Measurements from ENCODE around the gene SCN10A.

The SCN10A gene

DNA sequence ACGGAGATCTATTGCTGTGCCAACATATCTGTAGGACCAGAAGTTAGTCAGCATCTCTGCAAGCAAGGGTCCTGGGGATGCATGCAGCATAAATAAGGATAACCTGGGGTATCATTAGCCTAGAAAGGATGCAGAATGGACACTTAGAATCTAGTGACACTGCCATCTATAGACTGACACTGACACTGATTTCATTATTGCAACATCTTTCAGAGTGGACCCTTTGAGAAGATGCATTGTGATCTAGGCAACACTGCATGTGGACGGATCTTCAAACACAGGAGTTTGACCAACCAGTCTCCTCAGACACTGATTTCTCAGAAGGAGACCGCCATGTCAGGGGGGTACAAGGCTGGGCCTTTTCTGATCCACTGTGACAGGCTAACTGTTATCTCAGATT lies 52.4 kb downstream of the SCN10A start:
- DNase-seq, result no peak

DNA sequence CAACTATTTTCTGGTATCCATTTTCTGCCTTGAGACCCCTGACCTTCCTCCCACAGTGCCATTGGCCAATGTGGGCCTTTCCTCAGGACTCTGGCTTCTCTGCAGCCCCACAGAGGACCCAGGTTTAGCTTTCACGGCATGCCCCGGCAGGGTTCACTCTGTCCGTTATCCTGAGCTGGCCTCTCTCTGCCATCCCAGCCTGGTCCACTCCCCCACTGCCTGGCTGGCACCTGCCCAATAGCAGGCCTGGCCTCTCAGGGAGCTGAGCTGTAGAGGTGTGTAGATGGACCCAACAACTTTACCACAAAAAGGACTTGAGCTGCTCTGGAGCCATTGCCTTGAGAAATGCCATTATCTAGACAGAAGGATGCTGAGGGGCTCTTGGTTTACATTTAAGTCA lies 57.5 kb downstream of the SCN10A start:
- no peak for DNase-seq

DNA sequence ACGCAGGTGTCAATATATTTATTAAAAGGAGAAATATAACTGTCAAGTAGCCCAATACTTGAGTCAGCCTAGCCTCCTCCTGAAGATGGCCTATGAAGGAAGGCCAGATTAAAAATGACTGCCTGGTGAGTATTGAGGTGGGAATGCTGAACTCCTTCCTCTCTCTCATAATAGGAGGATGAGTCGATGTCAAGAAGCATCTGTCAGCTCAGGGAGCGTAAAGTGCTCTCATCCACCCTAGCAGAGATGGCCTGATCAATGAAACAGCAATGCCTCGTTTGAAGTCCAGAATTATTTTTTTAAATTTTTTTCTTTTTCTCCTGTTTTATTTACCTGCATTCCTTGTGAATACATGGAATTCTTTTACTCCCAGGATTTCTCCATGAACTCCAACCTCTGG lies 58.3 kb downstream of the SCN10A start:
- no peak for DNase-seq

DNA sequence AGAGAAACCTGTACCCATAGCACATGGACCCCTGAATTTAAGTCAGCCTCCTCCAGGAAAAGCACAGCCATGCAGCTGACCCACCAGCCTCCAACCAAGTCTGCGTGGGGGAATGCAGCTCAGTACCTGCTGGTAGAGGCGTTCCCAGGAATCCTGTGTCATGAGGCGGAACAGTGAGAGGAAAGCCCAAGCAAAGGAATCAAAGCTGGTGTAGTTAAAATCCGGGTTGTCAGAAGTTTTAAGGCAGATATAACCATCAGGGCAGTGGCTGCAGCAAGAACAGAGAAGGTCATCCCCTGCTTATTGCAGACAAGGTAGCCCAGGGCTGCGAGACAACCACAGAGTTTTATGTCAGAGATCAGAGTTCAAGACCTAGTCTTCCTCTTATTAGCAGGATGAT lies 59.1 kb downstream of the SCN10A start:
- DNase-seq, result no peak

DNA sequence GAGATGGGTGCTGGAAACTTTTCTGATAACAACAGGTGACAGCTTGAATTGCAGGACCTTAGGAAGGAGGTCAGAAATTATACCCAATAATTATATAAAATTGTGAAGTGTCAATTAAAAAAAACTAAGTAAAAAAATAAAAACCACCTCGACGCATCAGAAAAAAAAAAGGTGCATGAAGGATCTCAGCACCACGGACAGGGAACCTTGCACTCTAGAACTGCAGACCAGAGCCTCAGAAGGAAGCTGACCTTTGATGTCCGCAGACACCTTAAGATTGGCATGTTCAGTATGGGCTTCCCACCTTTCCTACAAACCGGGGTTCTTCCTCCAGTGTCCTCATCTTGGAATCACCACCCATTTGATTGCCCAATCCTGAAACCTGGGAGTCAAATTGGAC lies 60.9 kb downstream of the SCN10A start:
- no peak for DNase-seq

DNA sequence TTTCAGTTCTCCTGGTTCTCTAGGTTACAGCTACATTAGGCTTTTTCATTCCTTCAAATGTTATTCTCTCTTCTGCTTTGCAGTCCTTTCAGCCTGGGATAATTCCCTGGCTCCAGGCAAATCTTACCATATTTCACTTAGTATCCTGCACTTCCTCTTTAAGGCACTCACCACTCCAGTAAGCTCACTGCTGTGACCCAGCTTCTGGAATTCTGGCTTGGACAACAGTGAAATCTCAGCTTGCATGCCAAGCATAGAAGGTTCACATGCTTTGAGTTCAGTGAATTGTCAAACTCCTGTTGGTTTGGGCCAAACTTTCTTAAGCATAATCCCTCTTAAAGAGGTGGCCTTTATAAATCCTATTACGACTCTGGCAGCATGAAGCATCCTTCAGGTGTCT lies 69.4 kb downstream of the SCN10A start:
- no peak for DNase-seq

DNA sequence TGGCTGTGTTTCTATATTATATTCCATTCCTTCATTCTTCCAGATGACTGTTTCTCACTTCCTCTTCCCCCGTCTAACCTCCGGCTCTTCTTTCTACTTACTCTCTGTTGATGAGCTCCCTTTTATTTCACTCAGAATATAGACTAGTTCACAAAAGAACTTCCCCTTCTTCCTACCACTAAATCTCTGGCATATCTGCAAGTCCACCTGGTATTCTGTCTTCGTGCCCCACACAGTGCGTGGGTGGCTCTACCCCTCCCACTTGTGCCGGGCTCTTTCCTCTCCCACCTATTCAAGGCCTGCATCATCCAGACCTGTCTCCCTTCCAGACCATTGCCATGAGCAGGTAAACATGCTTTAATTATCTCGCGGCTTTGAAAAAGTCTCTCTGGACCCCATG lies 73.0 kb downstream of the SCN10A start:
- DNase-seq, result no peak

DNA sequence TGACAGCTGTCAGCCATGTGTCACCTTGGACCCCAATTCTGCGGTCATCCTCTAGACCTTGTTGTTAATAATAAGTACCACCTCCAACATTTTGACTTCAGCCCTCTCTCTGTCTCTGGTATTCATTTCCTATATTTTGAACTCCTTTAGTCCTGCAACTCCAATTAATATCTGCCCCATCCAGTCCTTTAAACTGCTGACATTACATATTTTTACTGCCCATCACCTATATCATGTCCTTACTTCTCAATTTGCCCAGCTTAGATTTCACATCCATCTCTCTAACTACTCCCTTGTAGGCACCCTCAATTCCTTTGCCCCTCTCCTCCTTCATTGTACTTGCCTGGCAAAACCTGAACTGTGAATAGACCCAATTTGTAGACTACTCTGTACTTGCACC lies 73.5 kb downstream of the SCN10A start:
- no peak for DNase-seq

DNA sequence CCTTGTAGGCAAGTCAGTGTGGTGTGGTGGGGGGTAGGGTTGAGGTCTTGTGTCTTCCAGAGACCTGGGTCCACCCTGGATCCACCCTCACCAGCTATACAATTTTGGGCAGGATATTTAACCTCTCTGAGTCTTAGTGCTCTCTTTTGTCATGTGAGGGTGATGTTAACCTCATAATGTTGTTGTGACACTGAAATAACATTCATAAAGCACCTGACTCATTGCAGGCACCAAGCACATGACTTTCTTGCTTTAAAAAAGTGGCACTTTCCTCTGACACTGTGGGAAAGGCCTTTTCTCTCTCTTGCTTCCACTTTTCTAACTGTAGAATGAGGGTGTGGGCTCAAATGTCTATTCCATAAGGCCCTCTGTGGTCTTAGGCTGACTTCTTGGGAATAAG lies 75.5 kb downstream of the SCN10A start:
- no peak for DNase-seq

DNA sequence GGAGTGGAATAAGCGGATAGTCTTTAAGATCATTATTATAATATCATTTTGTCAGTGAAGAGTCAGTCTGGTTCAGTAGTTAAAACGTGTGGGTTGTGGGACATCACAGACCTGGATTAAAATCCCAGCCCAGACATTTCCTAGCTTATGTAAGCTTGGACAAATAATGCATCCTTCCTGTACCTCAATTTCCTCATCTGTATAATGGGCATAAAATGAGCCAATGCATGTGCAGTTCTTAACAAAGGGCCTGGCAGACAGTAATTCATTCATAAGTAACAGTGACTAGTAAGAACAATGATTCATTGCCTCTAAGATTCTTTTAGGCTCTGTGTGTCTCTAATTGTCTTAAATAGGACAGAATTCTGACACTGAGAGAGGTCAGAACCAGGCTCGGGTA lies 76.1 kb downstream of the SCN10A start:
- no peak for DNase-seq

DNA sequence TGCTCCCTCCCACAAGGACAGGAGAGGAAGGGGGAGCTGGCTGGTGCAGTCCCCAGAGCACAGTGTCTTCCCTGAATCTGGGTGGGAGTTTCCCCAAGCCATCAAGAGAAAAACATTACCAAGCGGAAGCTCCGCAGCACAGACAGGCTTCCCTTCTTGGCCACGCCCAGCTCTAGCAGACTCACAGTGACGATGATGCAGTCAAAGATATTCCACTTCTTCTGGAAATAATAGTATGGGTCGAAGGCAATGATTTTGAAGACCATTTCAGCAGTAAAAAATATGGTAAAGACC lies 76.7 kb downstream of the SCN10A start:
- DNase-seq, result no peak

DNA sequence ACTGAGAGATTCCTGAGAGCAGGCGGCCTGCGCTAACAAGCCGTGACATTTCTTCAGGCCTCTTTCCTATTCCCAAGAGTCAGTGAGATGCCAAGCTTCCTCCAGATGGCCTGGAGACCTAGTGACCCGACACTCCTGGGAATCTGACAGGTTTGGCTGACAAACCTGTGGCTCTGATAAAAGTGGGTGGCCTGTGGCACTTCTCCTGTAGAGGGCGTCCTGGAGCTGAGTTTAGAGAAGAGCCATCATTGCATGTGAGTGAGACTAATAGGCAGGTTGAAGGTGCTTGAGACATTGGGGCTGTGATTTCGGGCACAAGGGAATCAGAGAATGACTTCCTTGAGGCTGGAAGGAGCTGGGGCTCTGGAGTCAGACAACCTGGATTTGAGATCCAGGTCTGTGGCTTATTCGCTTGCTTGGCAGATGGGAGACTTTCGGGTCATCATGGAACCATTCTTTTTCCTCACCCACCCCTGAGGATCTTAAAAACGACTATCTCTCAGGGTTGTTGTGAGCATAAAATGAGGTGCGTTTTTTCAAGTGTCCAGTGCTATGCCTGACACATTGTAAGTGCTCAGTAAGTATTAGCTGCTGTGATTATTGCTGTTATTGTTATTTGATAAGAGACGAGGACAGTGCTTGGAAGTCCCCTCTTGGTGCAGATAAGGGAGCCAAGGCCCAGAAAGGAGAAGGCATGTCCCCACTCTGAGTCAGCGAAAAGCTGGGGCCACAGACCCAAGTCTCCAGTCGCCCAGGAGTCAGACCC lies 77.2 kb downstream of the SCN10A start:
- no peak for DNase-seq

DNA sequence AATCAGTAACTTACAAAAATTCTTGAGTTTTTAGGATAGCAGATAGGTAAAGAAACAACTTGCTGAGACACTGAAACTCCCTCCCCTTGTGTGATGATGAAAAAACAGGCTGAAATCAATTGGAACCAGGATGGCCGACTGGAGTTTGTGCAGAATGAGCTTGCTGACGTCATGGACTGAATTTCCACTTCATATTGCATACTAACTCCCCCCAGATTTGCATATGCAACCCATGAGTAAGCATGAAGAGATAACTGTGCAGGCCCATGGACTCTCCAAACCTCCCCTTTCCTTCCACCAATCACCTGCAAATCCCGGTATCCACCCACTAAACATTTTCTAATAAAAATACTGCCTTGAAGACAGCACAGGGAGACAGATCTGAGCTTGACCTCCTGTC lies 84.5 kb downstream of the SCN10A start:
- no peak for DNase-seq

DNA sequence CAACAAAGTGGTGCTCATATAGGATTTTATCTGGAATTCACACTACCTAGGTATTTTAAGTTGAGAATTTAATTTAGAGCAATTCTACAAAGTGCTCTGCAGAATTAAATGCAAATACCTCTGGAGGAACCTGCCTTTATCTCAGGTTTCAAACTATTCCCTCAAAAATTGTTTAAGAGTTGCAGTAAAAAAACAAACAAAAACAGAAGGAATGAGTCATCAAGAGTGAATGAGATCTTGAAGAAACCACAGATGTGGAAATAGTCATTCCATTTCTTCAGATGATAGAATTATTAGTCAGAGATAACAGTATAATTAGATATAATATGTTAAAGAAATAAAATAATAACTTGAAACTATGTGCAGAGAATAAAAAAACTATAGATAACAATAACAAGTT lies 85.7 kb downstream of the SCN10A start:
- no peak for DNase-seq

DNA sequence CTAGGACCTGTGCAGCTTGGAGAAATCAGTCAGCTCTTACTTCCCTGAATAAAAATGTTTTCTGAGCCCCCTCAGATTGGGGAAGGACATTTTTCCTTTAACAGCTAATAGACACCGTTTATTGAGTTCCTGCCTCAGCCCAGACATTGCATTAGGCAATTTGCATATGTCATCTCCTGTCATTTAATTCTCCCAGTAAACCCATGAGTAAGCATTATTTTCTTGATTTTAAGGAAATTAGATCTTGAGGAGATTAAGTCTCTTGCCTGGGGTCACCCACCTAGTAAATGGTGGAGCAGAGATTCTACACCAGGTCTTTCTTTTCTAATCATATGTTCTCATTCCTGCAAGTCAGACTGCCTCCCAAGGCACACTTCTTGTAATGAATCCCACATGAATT lies 88.0 kb downstream of the SCN10A start:
- DNase-seq, result no peak

DNA sequence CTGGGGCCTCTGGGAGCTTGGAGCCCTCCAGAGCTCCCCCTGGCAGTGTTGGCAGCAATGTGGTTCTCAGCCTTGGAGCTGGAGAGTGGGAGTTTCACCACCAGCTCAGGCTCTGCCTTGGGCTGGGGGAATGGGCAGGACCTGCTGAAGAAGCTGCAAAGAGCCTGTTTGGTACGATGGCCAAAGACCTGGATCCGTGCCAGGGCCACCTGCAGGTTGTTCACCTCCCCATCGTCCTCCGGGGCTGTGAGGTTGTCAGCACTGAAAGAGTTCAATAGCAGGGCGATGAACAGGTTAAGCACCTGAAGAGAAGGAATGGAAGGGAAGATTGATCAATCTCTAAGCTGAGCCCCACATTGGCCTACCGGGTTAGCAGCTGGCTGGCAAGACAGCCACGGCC lies 89.3 kb downstream of the SCN10A start:
- no peak for DNase-seq

DNA sequence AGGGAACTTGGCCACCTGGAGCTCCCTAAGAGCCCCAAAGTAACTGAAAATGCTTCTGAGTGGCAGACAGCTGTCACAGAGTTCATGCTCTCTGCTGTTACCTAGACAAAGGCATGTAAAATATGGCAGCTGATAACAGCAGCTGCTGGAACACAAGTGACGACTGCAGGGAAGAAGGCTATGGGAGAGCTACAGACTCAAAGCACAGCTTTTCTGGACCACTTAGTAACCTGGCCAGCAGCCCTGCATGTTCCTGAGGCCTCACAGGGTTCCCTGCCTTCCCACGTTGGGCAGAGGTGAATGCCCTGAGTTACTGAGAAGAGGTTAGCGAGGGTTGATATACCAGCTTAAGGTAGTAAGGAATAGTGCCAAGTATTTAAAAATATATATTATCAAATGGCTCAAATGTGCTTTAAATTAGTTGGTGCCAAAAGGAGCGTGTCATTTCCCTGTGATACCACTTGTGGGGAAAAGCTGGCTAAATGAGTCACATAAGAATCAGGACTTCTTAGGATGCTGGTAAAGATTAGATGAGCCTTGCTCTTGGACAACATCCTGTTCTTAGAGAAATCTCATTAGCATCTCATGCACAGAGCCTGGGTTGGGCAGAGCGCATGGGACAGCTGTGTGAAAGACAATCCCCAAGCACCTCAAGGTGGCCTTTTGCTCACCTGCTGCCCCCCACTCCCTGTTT lies 90.1 kb downstream of the SCN10A start:
- DNase-seq, result no peak

DNA sequence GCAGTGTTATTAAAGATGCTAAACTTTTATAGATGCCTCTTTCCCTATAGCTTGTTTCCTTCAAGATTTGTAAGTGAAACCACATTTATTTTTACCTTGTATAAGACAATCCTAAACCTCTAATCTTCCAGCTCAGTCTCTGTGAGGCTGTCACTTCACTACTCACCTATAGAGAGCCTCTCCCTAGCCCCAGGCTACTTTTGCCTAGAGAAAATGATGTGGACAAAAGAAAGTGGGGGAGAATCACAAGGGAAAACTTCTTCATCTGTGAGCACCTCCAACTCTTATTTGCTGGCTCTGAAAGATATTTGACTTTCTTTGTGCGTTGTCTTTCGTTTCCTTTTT lies 91.7 kb downstream of the SCN10A start:
- DNase-seq, result no peak

DNA sequence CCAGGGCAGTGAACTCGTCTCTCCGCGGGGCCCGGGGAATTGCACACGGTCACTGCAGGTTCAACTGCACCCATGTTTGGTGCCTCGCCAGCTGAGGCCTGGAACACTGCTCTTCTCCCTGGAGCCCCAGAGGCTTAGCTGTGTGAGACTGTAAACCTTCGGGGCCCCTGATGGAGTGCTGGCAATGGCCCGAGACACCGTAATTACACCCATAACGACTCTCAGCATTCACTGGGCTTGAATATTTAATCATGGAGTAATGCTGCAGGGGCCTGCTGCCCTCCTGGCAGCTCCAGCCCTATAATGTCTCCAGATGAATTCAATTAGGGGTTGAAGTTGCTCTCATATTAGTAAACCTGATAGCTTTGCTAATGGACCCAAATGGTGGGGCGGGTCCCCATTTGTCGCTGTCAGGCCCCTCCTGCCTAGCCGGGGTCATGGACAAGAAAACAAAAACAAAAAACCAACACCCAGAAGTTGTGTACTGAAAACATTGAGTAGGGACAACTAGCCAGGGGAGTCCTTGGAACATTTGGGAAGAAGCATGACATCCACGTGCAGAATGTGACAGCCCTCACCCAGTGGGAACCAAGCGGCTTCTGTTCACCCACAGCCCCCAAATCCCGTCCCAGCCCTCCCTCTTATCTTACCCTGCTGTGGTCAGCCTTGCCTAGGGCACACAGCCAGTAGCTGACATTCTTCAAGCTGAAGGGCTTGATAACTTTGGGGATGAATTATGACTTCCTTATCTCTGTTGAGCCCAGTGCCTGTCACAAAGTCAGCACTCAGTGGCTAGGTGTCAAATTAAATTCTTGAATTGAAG lies 92.2 kb downstream of the SCN10A start:
- no peak for DNase-seq

DNA sequence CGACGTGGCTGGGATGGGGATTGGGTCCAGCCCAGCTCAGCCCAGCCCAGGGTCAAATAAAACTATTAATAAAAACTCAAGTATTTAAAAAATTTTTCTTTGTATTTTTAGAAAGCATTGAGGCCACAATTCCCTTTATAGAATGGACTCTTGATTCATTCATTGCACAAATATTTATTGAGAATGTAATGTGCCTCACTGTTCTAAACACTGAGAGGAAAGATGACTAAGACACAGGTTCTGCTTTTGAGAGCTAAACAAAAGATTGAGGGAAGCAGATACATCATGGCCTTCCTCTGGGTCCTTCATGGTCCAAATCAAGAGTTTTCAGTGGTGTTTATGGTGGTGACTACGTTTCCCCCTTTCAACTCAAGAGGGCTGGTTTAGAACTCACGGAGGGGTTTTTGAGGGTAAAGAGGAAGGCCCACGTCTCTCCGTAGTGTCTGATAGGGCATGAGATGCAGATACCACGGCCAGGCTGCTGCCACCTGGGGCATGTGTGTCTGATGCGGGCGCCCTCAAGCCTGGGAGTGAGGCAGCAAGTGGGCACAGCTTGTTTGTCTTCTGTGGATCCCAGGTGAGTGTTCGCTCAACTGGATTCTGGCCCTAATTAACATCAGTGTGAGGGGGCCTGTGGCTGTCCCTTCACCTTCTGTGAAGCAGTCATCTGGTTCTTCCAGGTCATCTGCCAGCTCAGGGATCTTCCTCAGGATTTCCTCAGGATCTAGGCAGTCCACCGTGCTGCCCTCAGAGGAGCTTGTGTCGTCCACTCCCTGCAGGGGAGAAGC lies 93.0 kb downstream of the SCN10A start:
- no peak for DNase-seq

DNA sequence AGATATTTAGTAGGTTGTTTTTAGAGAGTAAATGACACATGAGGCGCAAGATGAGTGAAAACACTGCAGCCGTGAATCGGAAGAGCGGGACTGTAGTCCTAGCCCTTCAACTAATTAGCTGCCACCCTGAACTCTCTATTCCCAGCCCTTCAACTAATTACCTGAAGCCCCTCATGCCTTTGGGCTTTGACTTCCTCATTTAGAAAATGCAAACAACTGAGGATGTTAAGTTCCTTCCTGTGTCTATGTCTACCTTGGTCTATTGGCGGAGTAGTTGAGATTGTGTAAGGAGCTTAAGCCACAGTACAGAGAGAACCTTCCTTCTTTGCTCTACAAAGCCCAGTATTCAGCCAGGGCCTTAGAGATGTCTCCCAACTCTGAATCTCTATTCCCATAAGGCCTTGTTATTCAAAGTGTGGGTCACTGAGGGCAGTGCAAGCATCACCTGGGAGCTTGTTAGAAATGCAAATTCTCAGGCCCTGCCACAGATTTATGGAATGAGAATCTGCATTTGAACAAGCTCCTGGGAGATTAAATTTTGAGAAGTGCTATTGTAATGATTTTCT lies 94.7 kb downstream of the SCN10A start:
- no peak for DNase-seq

DNA sequence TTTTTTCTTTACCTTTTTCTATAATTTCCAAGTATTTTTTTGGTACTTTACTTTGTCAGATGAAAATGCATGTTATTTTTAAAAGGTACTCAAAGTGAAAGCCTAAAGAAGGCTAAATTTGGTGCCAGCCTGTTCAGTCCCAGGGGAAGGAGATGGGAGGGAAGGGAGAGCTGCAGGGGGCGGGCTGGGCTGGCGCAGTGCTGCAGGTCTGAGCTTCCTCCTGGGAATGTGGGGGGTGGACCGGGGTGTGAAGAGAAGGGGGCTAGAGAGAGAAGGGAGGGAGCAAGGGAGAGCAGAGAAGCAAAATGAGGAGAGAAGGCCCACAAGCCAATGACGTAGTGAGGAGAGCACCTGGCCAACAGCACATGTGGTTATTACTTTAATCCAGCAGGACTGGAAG lies 95.6 kb downstream of the SCN10A start:
- DNase-seq, result no peak
